Jurkat, Clone E6-1 (cell line): ENCODE data around the gene SLC35C1.
"Not testable (repeated sequence)": the region's sequence is repeated elsewhere in the genome, so short reads cannot be mapped to it uniquely, and the experiment has no call there.

Experiments used
- DNase-seq: peaks from one replicate; pipeline ENCODE4 v3.0.0-alpha.2; 2011; ENCODE audit warnings: low read depth, low spot score
- H3K4me3 ChIP-seq: 2 replicates; pipeline ENCODE4 v1.5.1; 2011; ENCODE audit warnings: mild to moderate bottlenecking, low read length, control low read depth, moderate library complexity

SLC35C1 gene

GRCh38 chr11:45833761-45834160 lies 28.8 kb downstream of the SLC35C1 start:
- H3K4me3 ChIP-seq = no peak overlapping the region
- DNase-seq = no peak

GRCh38 chr11:45834298-45834756 lies 29.4 kb downstream of the SLC35C1 start:
- H3K4me3 ChIP-seq = no peak overlapping the region
- no peak for DNase-seq

DNA sequence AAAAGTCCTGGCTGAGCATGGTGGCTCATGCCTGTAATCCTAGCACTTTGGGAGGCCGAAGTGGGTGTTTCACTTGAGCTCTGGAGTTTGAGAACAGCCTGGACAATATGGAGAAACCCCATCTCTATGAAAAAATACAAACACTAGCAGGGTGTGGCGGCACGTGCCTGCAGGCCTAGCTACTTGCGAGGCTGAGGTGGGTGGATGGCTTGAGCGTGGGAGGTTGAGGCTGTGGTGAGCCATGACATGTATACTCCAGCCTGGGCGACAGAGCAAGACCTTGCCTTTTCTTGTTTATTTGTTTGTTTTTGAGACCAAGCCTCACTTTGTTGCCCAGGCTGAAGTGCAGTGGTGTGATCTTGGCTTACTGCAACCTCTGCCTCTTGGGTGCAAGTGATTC lies 34.3 kb downstream of the SLC35C1 start:
- no peak for DNase-seq
- no peak overlapping the region for H3K4me3 ChIP-seq

- not testable (repeated sequence) for DNase-seq, H3K4me3 ChIP-seq
Measured at GRCh38 chr11:45840251-45840650, 35.3 kb downstream of the SLC35C1 start.

GRCh38 chr11:45843158-45843924 lies 38.4 kb downstream of the SLC35C1 start:
- peak overlapping the region; percentile 27 for H3K4me3 ChIP-seq
- peak; percentile 71 for DNase-seq

DNA sequence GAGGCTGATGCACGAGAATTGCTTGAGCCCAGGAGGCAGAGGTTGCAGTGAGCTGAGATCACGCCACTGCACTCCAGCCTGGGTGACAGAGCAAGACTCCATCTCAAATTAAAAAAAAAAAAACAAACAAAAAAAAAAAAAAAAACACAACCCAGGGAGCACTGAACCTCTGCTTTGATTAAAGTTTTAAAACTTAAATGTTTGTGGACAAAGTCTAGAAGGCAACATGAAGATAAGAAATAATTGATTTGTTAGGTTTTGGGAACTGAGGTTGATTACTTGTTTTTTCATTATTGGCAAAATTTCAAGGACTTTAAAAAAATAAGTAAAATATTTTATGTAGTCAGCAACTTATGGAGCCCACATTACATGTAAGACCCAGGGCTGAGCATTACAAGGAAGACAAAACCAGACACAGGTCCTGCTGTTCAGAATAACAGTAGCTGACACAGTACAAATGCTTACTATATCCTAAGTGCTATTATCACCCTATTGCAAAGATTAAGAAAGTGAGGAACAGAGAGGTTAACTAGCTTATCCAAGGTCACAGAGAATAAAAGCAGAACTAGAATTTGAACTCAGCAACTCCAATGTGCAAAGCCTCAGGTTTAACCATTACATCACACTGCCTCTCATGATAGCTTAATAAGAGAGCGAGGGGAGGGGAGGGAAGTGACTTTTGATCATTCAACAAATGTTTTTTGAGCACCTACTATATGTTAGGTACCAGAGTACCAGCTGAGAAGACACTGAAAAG lies 40.1 kb downstream of the SLC35C1 start:
- no peak overlapping the region for H3K4me3 ChIP-seq
- DNase-seq = no peak

DNA sequence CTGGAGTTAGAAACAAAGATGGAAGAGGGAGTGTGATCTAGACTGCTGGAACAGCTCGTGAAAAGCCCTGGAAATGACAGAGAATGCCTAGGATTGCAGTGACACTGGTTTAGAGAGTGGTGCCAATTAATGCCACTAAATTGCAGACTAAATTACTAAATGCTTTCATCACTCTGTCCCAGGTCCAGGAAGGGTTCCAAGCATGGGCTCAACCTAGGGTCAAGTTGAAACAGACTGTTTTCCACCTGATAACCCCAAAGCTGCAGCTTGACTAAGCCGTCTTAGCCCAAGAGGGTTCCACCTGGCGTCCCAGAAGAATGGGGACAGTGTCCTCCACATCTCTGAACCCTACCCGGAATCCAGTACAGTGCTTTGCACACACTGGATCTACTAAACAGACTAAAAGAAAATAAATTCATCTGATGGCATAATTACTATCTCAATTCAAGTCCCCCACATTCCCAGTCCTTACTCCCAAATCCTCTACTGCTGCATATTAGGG lies 41.3 kb downstream of the SLC35C1 start:
- no peak overlapping the region for H3K4me3 ChIP-seq
- no peak for DNase-seq

- DNase-seq = peak; percentile 87
- peak within 1 kb of the TSS; percentile 90 for H3K4me3 ChIP-seq
Measured at GRCh38 chr11:45846974-45847910, 42.3 kb downstream of the SLC35C1 start, which contains the start of gene CRY2. Gene CRY2 (plus strand): TSS chr11:45847475. CDS start chr11:45847491, 16 bp downstream.

DNA sequence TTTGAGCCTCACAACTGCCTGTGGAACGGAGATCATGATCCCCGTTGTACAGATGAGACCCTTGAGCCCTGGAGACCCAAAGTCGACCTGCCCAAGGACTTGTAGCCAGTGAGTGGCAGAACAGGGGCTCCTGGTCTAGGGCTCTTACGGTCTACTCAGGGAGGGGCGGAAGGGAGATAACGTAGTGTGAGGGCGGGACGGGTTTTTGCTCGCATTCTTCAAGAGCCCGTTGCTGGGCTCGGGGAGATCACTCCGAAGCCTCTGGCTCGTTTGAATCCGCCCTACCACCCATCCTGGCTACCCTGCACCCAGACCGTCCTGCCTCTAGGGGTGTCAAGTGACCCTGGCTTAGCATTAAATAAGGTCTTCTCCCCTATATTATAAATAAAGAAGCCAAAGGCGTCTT lies 43.0 kb downstream of the SLC35C1 start:
- H3K4me3 ChIP-seq = peak overlapping the region; percentile 90
- DNase-seq = peak; percentile 25

- no peak for DNase-seq
- H3K4me3 ChIP-seq = no peak overlapping the region
Measured at GRCh38 chr11:45848654-45849081, 43.7 kb downstream of the SLC35C1 start.

DNA sequence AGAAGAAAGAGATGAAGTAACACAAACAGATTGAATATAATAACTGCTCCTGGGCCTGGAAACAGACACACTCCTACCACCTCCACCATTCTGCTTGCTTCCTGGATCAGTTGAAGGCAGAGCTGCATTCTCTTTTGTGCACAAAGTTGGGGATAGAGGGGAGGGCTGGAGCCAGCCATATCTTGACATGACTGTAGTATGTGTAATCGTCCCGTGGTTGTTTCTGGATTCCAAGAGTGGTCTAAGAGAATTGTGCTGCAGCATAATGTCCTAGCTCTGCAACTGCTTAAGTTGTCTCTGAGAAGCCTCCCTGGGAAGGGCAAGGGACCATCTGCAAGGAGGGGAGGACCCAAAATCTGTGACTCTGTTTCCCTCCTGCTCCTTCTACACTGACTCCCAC lies 45.5 kb downstream of the SLC35C1 start:
- H3K4me3 ChIP-seq = no peak overlapping the region
- DNase-seq = no peak

DNA sequence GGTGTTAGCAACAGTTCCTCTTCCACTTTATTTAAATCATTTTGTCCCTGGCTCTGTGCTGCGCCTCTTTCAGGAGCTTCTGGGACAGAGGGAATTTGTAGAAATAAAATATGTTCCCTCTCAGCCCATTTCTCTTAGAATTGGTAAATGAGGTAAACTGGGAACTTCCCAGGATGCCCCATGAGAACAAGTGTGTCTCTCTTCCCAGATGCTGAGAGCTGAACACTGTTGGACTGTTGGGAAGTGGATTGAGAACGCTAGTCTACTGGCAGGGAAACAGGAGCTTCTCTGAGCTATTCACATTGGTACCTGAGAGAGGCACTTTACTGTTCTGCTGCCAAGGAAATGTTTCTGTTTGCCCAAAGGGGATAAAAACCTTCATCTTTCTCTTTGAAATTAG lies 46.3 kb downstream of the SLC35C1 start:
- no peak for DNase-seq
- no peak overlapping the region for H3K4me3 ChIP-seq

- DNase-seq = no peak
- H3K4me3 ChIP-seq = no peak overlapping the region
Measured at GRCh38 chr11:45852018-45852711, 47.2 kb downstream of the SLC35C1 start.

DNA sequence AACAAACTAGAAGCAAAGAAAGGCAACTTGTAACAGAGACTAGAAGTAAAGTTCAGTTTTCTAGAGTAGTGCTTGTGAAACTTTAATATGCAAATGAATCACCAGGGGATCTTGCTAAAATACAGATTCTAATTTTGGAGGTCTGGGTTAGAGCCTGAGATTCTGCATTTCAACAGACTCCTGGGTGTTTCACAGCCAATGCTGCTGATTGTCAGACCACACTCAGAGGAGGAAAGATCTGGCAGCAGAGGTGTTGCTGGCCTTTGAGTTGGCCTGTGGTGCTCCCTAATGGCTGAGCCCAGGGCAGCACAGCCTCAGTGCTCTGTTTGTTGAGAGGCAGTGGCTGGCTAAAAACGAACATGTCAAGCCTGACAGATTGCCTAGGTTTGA lies 47.8 kb downstream of the SLC35C1 start:
- H3K4me3 ChIP-seq = no peak overlapping the region
- DNase-seq = no peak

GRCh38 chr11:45853332-45854219 lies 48.6 kb downstream of the SLC35C1 start:
- H3K4me3 ChIP-seq = no peak overlapping the region
- DNase-seq = no peak

DNA sequence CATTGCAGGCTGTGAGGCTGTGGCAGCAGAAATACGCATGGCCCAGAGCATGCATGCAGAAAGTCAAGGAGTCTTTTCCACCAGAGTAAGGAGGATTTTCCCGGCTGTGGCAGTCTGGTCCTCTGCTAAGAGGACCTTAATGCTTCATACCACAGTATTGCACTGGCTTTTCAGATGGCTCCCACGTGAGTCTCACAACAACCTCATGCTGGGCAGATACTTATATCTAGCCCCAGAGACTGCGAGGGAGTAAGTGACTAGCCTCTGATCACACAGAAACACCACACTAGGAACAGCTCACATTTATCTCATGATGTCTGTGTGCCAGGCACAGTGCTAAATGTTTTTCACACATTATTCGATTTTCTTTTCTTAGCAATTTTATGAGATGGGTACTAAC lies 50.4 kb downstream of the SLC35C1 start:
- no peak overlapping the region for H3K4me3 ChIP-seq
- no peak for DNase-seq

- no peak for DNase-seq
- H3K4me3 ChIP-seq = no peak overlapping the region
Measured at GRCh38 chr11:45856044-45856468, 51.1 kb downstream of the SLC35C1 start.
